ENCODE measurements around the gene PAPPA2. TPM values are rescaled to one million over a fixed set of nuclear protein-coding genes. Genes with fewer than 3 reads are reported as not detected.

PAPPA2 gene
- total RNA-seq, 1 experiment from 2014 or later, result 0.06 TPM

DNA sequence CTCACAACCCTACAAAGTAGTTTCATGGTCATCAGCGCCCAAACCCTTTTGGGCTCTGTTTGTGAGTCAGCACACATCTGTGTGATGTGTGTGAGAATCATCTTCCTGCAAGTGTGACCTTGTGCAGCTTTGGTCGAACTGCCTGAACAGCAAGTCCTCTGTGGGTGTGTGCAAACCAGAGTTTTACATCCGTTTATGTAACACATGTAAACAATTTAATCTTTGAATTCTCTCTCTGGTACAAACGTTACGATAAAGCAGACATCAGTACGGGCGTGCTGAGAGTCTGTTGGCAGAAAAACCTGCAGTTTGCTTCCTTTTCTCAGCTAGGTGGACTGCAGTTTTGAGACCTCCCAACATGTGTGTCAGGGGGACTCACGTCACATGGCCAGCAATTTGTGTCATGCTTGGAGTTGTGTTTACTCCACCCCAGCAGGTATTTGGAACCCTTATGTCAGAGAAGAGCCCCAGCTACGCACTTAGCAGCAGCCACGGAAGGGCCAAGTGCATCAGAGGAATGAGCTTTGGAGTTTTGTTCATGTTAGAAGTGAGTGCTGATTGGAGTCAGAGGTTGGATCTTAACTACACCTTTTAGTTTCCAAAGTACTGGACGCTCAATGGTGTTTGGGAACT, 230.8 kb downstream of the PAPPA2 start:
- ChIA-PET POLR2A (ENCODE audit: low non-redundant PET) (no interaction called here), CTCF (no interaction called here)
- peaks cover 4% of the 10 kb centered on the region for H3K27me3 ChIP-seq (replicated peaks; ENCODE audit: insufficient read depth, low read depth, low read length, poor library complexity)
- no peaks in the 10 kb centered on the region for H3K9me3 ChIP-seq (ENCODE audit: low read depth, low read length, poor library complexity, severe bottlenecking)
- intact Hi-C loops (cut with micrococcal nuclease; ENCODE audit: unreplicated experiment), result no loop called here
- no peak overlapping the region for H3K27ac ChIP-seq (ENCODE audit: low read depth, low read length, poor library complexity, severe bottlenecking)
- no peaks in the 10 kb centered on the region for H3K4me1 ChIP-seq (ENCODE audit: insufficient read depth, low read length, poor library complexity, severe bottlenecking)
- TF ChIP-seq, protein P1, sequence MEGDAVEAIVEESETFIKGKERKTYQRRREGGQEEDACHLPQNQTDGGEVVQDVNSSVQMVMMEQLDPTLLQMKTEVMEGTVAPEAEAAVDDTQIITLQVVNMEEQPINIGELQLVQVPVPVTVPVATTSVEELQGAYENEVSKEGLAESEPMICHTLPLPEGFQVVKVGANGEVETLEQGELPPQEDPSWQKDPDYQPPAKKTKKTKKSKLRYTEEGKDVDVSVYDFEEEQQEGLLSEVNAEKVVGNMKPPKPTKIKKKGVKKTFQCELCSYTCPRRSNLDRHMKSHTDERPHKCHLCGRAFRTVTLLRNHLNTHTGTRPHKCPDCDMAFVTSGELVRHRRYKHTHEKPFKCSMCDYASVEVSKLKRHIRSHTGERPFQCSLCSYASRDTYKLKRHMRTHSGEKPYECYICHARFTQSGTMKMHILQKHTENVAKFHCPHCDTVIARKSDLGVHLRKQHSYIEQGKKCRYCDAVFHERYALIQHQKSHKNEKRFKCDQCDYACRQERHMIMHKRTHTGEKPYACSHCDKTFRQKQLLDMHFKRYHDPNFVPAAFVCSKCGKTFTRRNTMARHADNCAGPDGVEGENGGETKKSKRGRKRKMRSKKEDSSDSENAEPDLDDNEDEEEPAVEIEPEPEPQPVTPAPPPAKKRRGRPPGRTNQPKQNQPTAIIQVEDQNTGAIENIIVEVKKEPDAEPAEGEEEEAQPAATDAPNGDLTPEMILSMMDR (conservative IDR thresholded peaks at IDR 0.05; ENCODE audit: low read depth, low read length), result no peak
- TF ChIP-seq EZH2 (IDR thresholded peaks at IDR 0.05; ENCODE audit: borderline replicate concordance, low read depth, low read length, poor library complexity, severe bottlenecking), result no peak
- H3K4me3 ChIP-seq (ENCODE audit: low read depth, low read length, poor library complexity, severe bottlenecking), result no peak overlapping the region
- BruUV-seq (replicated peaks), result no TSS peak
- H3K36me3 ChIP-seq (ENCODE audit: insufficient read depth, low read length, poor library complexity, severe bottlenecking), result no peaks in the 10 kb centered on the region
- DNase-seq (ENCODE audit: low spot score), result no peak

DNA sequence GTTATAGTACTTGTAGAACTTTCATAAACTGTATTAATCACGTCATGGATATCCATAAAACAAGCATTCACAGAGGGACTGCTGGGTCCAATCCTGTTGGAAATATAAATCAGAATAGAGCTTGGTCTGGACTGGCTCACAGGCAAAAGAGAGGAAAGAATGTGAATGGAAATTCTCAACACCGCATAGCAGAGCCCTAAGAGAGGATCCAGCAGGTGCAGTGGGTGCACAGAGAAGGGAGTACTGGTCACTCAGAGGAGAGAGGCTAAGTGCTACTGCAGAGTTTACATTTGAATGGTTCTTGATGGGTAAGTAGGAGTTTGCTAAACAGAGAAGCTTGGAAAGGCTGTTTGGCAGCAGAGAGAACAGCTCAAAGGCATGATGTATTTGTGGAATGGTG, 231.7 kb downstream of the PAPPA2 start:
- Histone ChIP-seq H3K9me3 (ENCODE audit: low read depth, low read length, poor library complexity, severe bottlenecking) (no peaks in the 10 kb centered on the region), H3K27me3 (replicated peaks; ENCODE audit: insufficient read depth, low read depth, low read length, poor library complexity) (peaks cover 4% of the 10 kb centered on the region), H3K27ac (ENCODE audit: low read depth, low read length, poor library complexity, severe bottlenecking) (no peak overlapping the region), H3K36me3 (ENCODE audit: insufficient read depth, low read length, poor library complexity, severe bottlenecking) (no peaks in the 10 kb centered on the region), H3K4me3 (ENCODE audit: low read depth, low read length, poor library complexity, severe bottlenecking) (no peak overlapping the region), H3K4me1 (ENCODE audit: insufficient read depth, low read length, poor library complexity, severe bottlenecking) (no peaks in the 10 kb centered on the region)
- intact Hi-C loops (cut with micrococcal nuclease; ENCODE audit: unreplicated experiment), result no loop called here
- POLR2A ChIA-PET (ENCODE audit: low non-redundant PET), result no interaction called here
- BruUV-seq (replicated peaks), result no TSS peak
- no peak for DNase-seq (ENCODE audit: low spot score)
- CTCF ChIA-PET, result no interaction called here
- TF ChIP-seq EZH2 (IDR thresholded peaks at IDR 0.05; ENCODE audit: borderline replicate concordance, low read depth, low read length, poor library complexity, severe bottlenecking), result no peak
- TF ChIP-seq, protein P1 (conservative IDR thresholded peaks at IDR 0.05; ENCODE audit: low read depth, low read length), result no peak

DNA sequence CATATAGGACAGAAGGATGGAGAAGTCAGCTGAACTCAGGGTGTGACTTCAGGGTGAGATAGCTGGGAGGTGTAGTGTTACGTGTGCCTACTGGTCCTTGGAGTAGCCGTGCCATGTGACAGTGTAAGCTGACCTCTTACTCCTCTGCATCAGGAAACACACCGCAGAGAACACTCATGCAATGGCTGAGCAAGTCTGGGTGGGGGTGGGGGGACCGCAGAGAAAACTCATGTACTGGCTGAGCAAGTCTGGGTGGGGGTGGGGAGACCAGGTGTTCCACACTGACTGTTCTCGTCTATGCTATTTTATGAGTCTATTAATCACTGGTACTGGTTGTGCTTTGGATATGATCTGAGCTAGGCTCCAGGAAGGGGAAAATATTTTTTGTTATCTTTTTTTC, 233.1 kb downstream of the PAPPA2 start:
- CTCF ChIA-PET, result no interaction called here
- TF ChIP-seq, protein P1 (conservative IDR thresholded peaks at IDR 0.05; ENCODE audit: low read depth, low read length), result no peak
- no peak for TF ChIP-seq EZH2 (IDR thresholded peaks at IDR 0.05; ENCODE audit: borderline replicate concordance, low read depth, low read length, poor library complexity, severe bottlenecking)
- Histone ChIP-seq H3K27ac (ENCODE audit: low read depth, low read length, poor library complexity, severe bottlenecking) (no peak overlapping the region), H3K9me3 (ENCODE audit: low read depth, low read length, poor library complexity, severe bottlenecking) (no peaks in the 10 kb centered on the region), H3K4me3 (ENCODE audit: low read depth, low read length, poor library complexity, severe bottlenecking) (no peak overlapping the region), H3K36me3 (ENCODE audit: insufficient read depth, low read length, poor library complexity, severe bottlenecking) (no peaks in the 10 kb centered on the region), H3K27me3 (replicated peaks; ENCODE audit: insufficient read depth, low read depth, low read length, poor library complexity) (peaks cover 4% of the 10 kb centered on the region), H3K4me1 (ENCODE audit: insufficient read depth, low read length, poor library complexity, severe bottlenecking) (no peaks in the 10 kb centered on the region)
- no peak for DNase-seq (ENCODE audit: low spot score)
- intact Hi-C loops (cut with micrococcal nuclease; ENCODE audit: unreplicated experiment), result no loop called here
- POLR2A ChIA-PET (ENCODE audit: low non-redundant PET), result no interaction called here
- no TSS peak for BruUV-seq (replicated peaks)
